GM23338 (cell line): ENCODE data around the gene TP53I13.

ENCODE experiments used
- EZH2 ChIP-seq: fragments of 200-600 bp; sonication (generic); IDR thresholded peaks from one replicate; pipeline ENCODE4 v1.8.0; 2017; ENCODE audit warnings: antibody characterized with exemption, mild to moderate bottlenecking, low read depth; ENCODE audit not compliant: unreplicated experiment
- EZH2phosphoT487 ChIP-seq: fragments of 200-600 bp; sonication (generic); IDR thresholded peaks from one replicate; pipeline ENCODE4 v1.8.1; 2018; ENCODE audit warnings: antibody characterized with exemption; ENCODE audit not compliant: unreplicated experiment
- JUNB ChIP-seq: IDR thresholded peaks from one replicate; pipeline ENCODE4 v1.6.1; 2016; ENCODE audit warnings: antibody characterized with exemption; ENCODE audit not compliant: unreplicated experiment
- NANOG ChIP-seq: IDR thresholded peaks from 2 replicates; pipeline ENCODE4 v1.6.1; 2016; ENCODE audit warnings: antibody characterized with exemption, borderline replicate concordance
- POLR2AphosphoS5 ChIP-seq: IDR thresholded peaks from 2 replicates; pipeline ENCODE4 v1.6.1; 2016; ENCODE audit warnings: antibody characterized with exemption, low read depth
- STAT1 ChIP-seq: IDR thresholded peaks from one replicate; pipeline ENCODE4 v1.6.1; 2016; ENCODE audit warnings: antibody characterized with exemption; ENCODE audit not compliant: unreplicated experiment
- ZNF114 ChIP-seq: fragments of 250-450 bp; sonication (Bioruptor Pico); IDR thresholded peaks from 2 replicates; pipeline ENCODE4 v1.5.0; 2020; ENCODE audit warnings: mild to moderate bottlenecking, moderate library complexity
- TF ChIP-seq, protein P1 (sequence below): IDR thresholded peaks from one replicate; pipeline ENCODE4 v1.6.1; 2018; ENCODE audit warnings: antibody characterized with exemption; ENCODE audit not compliant: unreplicated experiment
- TF ChIP-seq, protein P2 (sequence below), 2 experiments: fragments of 200-600 bp in 1 of 2; sonication (generic) in 1 of 2; conservative IDR thresholded peaks; 2 replicates each; pipeline versions ENCODE4 v1.5.1 to v1.6.1; 2016 to 2017; ENCODE audit warnings: antibody characterized with exemption in 2 of 2, low read depth in 2 of 2, mild to moderate bottlenecking in 2 of 2, moderate library complexity in 1 of 2

DNA sequence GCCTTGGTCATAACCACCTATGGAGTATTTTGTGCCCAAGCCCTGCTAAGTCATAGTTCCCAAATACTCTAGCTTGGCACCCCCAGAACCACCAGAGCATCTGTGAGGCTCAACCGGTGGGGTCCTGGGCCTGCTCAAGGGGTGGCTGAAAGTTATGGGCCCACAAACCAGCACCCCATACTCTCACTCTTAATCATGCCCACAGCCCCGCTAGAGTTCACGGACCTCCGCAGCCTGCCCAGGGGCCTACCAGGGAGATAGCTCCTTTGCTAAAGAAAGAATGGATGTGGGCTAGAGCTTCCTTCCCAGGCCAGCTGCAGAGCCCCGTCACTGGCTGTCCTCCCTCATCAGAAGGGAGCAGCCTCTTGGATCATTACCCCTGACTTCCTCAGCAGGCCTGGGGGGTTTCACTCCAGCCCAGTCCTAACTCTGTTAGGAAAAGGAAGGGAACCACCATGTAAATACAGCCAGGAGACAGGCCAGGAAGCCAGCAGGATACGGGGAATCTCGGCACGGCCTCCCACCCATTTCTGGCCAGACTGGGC, 19.6 kb downstream of the TP53I13 start:
- no peak for TF ChIP-seq POLR2AphosphoS5
- TF ChIP-seq, protein P1, sequence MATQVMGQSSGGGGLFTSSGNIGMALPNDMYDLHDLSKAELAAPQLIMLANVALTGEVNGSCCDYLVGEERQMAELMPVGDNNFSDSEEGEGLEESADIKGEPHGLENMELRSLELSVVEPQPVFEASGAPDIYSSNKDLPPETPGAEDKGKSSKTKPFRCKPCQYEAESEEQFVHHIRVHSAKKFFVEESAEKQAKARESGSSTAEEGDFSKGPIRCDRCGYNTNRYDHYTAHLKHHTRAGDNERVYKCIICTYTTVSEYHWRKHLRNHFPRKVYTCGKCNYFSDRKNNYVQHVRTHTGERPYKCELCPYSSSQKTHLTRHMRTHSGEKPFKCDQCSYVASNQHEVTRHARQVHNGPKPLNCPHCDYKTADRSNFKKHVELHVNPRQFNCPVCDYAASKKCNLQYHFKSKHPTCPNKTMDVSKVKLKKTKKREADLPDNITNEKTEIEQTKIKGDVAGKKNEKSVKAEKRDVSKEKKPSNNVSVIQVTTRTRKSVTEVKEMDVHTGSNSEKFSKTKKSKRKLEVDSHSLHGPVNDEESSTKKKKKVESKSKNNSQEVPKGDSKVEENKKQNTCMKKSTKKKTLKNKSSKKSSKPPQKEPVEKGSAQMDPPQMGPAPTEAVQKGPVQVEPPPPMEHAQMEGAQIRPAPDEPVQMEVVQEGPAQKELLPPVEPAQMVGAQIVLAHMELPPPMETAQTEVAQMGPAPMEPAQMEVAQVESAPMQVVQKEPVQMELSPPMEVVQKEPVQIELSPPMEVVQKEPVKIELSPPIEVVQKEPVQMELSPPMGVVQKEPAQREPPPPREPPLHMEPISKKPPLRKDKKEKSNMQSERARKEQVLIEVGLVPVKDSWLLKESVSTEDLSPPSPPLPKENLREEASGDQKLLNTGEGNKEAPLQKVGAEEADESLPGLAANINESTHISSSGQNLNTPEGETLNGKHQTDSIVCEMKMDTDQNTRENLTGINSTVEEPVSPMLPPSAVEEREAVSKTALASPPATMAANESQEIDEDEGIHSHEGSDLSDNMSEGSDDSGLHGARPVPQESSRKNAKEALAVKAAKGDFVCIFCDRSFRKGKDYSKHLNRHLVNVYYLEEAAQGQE, result no peak
- TF ChIP-seq, protein P2, sequence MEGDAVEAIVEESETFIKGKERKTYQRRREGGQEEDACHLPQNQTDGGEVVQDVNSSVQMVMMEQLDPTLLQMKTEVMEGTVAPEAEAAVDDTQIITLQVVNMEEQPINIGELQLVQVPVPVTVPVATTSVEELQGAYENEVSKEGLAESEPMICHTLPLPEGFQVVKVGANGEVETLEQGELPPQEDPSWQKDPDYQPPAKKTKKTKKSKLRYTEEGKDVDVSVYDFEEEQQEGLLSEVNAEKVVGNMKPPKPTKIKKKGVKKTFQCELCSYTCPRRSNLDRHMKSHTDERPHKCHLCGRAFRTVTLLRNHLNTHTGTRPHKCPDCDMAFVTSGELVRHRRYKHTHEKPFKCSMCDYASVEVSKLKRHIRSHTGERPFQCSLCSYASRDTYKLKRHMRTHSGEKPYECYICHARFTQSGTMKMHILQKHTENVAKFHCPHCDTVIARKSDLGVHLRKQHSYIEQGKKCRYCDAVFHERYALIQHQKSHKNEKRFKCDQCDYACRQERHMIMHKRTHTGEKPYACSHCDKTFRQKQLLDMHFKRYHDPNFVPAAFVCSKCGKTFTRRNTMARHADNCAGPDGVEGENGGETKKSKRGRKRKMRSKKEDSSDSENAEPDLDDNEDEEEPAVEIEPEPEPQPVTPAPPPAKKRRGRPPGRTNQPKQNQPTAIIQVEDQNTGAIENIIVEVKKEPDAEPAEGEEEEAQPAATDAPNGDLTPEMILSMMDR (conservative IDR thresholded peaks at IDR 0.05; ENCODE audit: low read depth in 2 of 2), result no peak
- no peak for TF ChIP-seq STAT1
- TF ChIP-seq EZH2, result no peak
- TF ChIP-seq EZH2phosphoT487, result no peak
- no peak for TF ChIP-seq NANOG
- TF ChIP-seq JUNB, result no peak
- no peak for TF ChIP-seq ZNF114 (CRISPR knock-in tag)
